ENCODE measurements around the gene TMTC2. TPM values are rescaled to one million over a fixed set of nuclear protein-coding genes. Genes with fewer than 3 reads are reported as not detected.

The TMTC2 gene
- total RNA-seq, 1 donor from 2014 or later: 12.3 TPM

- Mint-ChIP-seq H3K27me3 (ENCODE audit: low read depth) (no peaks in the 10 kb centered on the region), H3K36me3 (ENCODE audit: low read depth) (peaks cover 9% of the 10 kb centered on the region), H3K4me1 (peaks cover 19% of the 10 kb centered on the region), H3K4me3 (no peak overlapping the region), H3K9me3 (peaks cover 4% of the 10 kb centered on the region), H3K27ac (ENCODE audit: unreplicated experiment) (no peak overlapping the region)
- TF ChIP-seq CTCF (conservative IDR thresholded peaks at IDR 0.05): no peak
- DNase-seq (ENCODE audit: low read depth, low spot score): no peak
These were observed 406.7 kb downstream of the TMTC2 start for GRCh38 chr12:83093426-83093825.

GRCh38 chr12:83097643-83098342, 411.1 kb downstream of the TMTC2 start:
- H3K9me3 Mint-ChIP-seq: peaks cover 3% of the 10 kb centered on the region
- no peak for TF ChIP-seq CTCF (conservative IDR thresholded peaks at IDR 0.05)
- H3K4me3 Mint-ChIP-seq: no peak overlapping the region
- DNase-seq (ENCODE audit: low read depth, low spot score): no peak
- H3K36me3 Mint-ChIP-seq (ENCODE audit: low read depth): peaks cover 6% of the 10 kb centered on the region
- H3K27ac Mint-ChIP-seq (ENCODE audit: unreplicated experiment): peak overlapping the region; percentile 28
- H3K4me1 Mint-ChIP-seq: peaks cover 11% of the 10 kb centered on the region
- no peaks in the 10 kb centered on the region for H3K27me3 Mint-ChIP-seq (ENCODE audit: low read depth)

GRCh38 chr12:83099436-83099835, 412.7 kb downstream of the TMTC2 start:
- no peak for TF ChIP-seq CTCF (conservative IDR thresholded peaks at IDR 0.05)
- Mint-ChIP-seq H3K36me3 (ENCODE audit: low read depth) (peaks cover 5% of the 10 kb centered on the region), H3K27ac (ENCODE audit: unreplicated experiment) (no peak overlapping the region), H3K27me3 (ENCODE audit: low read depth) (no peaks in the 10 kb centered on the region), H3K4me1 (peaks cover 7% of the 10 kb centered on the region), H3K9me3 (peaks cover 3% of the 10 kb centered on the region), H3K4me3 (no peak overlapping the region)
- no peak for DNase-seq (ENCODE audit: low read depth, low spot score)

- Mint-ChIP-seq H3K9me3 (peaks cover 4% of the 10 kb centered on the region), H3K27ac (ENCODE audit: unreplicated experiment) (no peak overlapping the region), H3K4me3 (no peak overlapping the region), H3K27me3 (ENCODE audit: low read depth) (no peaks in the 10 kb centered on the region), H3K4me1 (peaks cover 7% of the 10 kb centered on the region), H3K36me3 (ENCODE audit: low read depth) (peaks cover 3% of the 10 kb centered on the region)
- DNase-seq (ENCODE audit: low read depth, low spot score): no peak
- TF ChIP-seq CTCF (conservative IDR thresholded peaks at IDR 0.05): no peak
These were observed 415.8 kb downstream of the TMTC2 start for GRCh38 chr12:83102499-83102898.

- Mint-ChIP-seq H3K4me1 (no peaks in the 10 kb centered on the region), H3K27me3 (ENCODE audit: low read depth) (no peaks in the 10 kb centered on the region), H3K4me3 (no peak overlapping the region), H3K9me3 (peaks cover 7% of the 10 kb centered on the region), H3K27ac (ENCODE audit: unreplicated experiment) (no peak overlapping the region), H3K36me3 (ENCODE audit: low read depth) (peaks cover 6% of the 10 kb centered on the region)
- DNase-seq (ENCODE audit: low read depth, low spot score): no peak
- TF ChIP-seq CTCF (conservative IDR thresholded peaks at IDR 0.05): no peak
These were observed 420.2 kb downstream of the TMTC2 start for GRCh38 chr12:83106873-83107272.

Measured in neural crest cell (in vitro differentiated cells).